ENCODE data around the gene PLA2G2E.
"Not testable (repeated sequence)": the region's sequence is repeated elsewhere in the genome, so short reads cannot be mapped to it uniquely, and the experiment has no call there.

Gene PLA2G2E

GRCh38 chr1:19882111-19883071, 41.0 kb downstream of the PLA2G2E start, which contains the start of gene OTUD3:
Gene OTUD3 (plus strand): TSS chr1:19882395. CDS start chr1:19882514, 119 bp downstream.
- DNase-seq (ENCODE audit: low spot score) = peak; percentile 98

GRCh38 chr1:19880841-19881240, 42.6 kb downstream of the PLA2G2E start:
- not testable (repeated sequence) for DNase-seq (ENCODE audit: low spot score)

- no peak for DNase-seq (ENCODE audit: low spot score)
These were observed 43.8 kb downstream of the PLA2G2E start for GRCh38 chr1:19879661-19880060.

GRCh38 chr1:19879227-19879626, 44.2 kb downstream of the PLA2G2E start:
- DNase-seq (ENCODE audit: low spot score) = no peak

GRCh38 chr1:19878637-19878985, 44.8 kb downstream of the PLA2G2E start:
- no peak for DNase-seq (ENCODE audit: low spot score)

GRCh38 chr1:19877821-19878636, 45.4 kb downstream of the PLA2G2E start:
- DNase-seq (ENCODE audit: low spot score) = no peak

GRCh38 chr1:19877181-19877750, 46.2 kb downstream of the PLA2G2E start:
- DNase-seq (ENCODE audit: low spot score) = no peak

- no peak for DNase-seq (ENCODE audit: low spot score)
These were observed 51.2 kb downstream of the PLA2G2E start for GRCh38 chr1:19872190-19872589.
